Measurements from ENCODE around the gene ACTL6B.

Gene ACTL6B

GRCh38 chr7:100626530-100627237 lies 29.6 kb downstream of the ACTL6B start:
- peak; percentile 78 for DNase-seq (ENCODE audit: low read depth)

- DNase-seq (ENCODE audit: low read depth), result no peak
Observed at GRCh38 chr7:100626055-100626454, 30.2 kb downstream of the ACTL6B start.

GRCh38 chr7:100623951-100624824 lies 32.1 kb downstream of the ACTL6B start:
- DNase-seq (ENCODE audit: low read depth), result no peak

- no peak for DNase-seq (ENCODE audit: low read depth)
Observed at GRCh38 chr7:100621554-100621953, 34.7 kb downstream of the ACTL6B start.

GRCh38 chr7:100620804-100621203 lies 35.4 kb downstream of the ACTL6B start:
- no peak for DNase-seq (ENCODE audit: low read depth)

GRCh38 chr7:100620239-100620638 lies 36.0 kb downstream of the ACTL6B start:
- no peak for DNase-seq (ENCODE audit: low read depth)

- DNase-seq (ENCODE audit: low read depth), result no peak
Observed at GRCh38 chr7:100614308-100614861, 41.9 kb downstream of the ACTL6B start.

- no peak for DNase-seq (ENCODE audit: low read depth)
Observed at GRCh38 chr7:100613412-100614175, 42.7 kb downstream of the ACTL6B start.

- no peak for DNase-seq (ENCODE audit: low read depth)
Observed at GRCh38 chr7:100612730-100613390, 43.4 kb downstream of the ACTL6B start.

- peak; percentile 94 for DNase-seq (ENCODE audit: low read depth)
Observed at GRCh38 chr7:100611983-100612729, 44.1 kb downstream of the ACTL6B start, which contains the start of gene MOSPD3. TSS of gene MOSPD3 (plus strand) at chr7:100612540. CDS start at chr7:100612792, 252 bp downstream.

GRCh38 chr7:100609958-100610357 lies 46.3 kb downstream of the ACTL6B start:
- no peak for DNase-seq (ENCODE audit: low read depth)

- DNase-seq (ENCODE audit: low read depth), result no peak
Observed at GRCh38 chr7:100607111-100607510, 49.1 kb downstream of the ACTL6B start.

GRCh38 chr7:100606313-100606712 lies 49.9 kb downstream of the ACTL6B start:
- DNase-seq (ENCODE audit: low read depth), result no peak

- no peak for DNase-seq (ENCODE audit: low read depth)
Observed at GRCh38 chr7:100604976-100605911, 51.0 kb downstream of the ACTL6B start.

- DNase-seq (ENCODE audit: low read depth), result peak; percentile 56
Observed at GRCh38 chr7:100604028-100604975, 51.9 kb downstream of the ACTL6B start.

- DNase-seq (ENCODE audit: low read depth), result no peak
Observed at GRCh38 chr7:100603726-100604027, 52.6 kb downstream of the ACTL6B start.

GRCh38 chr7:100602889-100603725 lies 53.1 kb downstream of the ACTL6B start:
- no peak for DNase-seq (ENCODE audit: low read depth)

- DNase-seq (ENCODE audit: low read depth), result no peak
Observed at GRCh38 chr7:100600730-100601038, 55.6 kb downstream of the ACTL6B start.

Measured in stimulated activated CD8-positive, alpha-beta memory T cell treated with anti-CD3 and anti-CD28 coated beads, Interleukin-7, amount 100 ng/mL, for 24 hours (primary cell).